GM18870 (cell line): ENCODE measurements around the gene VAPA.

ENCODE experiments used
- ATAC-seq: cut with Tn5 transposase; IDR thresholded peaks from one replicate; pipeline ENCODE4 v1.9.1; 2021; ENCODE audit warnings: moderate library complexity; ENCODE audit not compliant: unreplicated experiment

Gene VAPA

GRCh38 chr18:9913526-9914333 is at the start of gene VAPA:
TSS of gene VAPA (plus strand) at chr18:9914016. CDS start at chr18:9914257, 241 bp downstream.
- peak; percentile 87 for ATAC-seq

DNA sequence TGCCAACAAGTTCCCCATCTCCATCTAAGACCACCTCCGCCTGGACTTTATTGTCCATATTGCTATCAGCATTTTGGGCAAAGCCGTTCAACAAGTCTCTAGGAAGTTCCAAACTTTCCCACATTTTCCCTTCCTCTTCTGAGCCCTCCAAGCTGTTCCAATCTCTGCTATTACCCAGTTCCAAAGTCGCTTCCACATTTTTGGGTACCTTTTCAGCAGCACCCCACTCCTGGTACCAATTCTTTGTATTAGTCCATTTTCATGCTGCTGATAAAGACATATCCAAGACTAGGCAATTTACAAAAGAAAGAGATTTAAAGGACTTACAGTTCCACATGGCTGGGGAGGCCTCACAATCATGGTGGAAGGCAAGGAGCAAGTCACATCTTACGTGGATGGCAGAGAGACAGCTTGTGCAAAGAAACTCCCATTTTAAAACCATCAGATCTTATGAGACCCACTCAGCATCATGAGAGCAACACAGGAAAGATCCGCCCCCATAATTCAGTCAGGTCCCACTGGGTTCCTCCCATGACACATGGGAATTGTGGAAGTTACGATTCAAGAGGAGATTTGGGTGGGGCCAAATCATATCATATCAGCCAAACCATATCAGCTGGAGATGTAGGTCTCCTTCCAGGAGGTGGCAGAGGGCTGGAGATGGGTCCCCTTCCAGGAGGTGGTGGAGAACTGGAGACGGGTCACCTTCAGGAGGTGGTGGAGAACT is 47.9 kb upstream of the VAPA start:
- ATAC-seq: no peak

DNA sequence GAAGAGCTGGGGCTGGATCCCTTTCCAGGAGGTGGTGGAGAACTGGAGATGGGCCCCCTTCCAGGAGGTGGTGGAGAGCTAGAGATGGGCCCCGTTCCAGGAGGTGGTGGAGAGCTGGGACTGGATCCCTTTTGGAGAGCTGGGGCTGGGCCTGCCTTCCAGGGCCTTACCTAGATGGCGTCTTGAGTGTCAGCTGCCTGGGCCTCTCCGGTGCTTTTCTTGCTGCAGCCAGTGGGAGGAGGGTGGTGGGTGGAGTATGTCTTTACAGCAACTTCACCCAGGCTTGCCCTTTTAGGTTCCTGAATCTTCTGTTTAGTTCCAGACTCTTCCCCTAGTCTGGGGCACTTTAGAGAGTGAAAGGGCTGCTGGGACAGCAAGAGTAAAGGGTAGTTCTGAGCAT is 47.2 kb upstream of the VAPA start:
- no peak for ATAC-seq

GRCh38 chr18:9867071-9867594 is 46.7 kb upstream of the VAPA start:
- no peak for ATAC-seq

DNA sequence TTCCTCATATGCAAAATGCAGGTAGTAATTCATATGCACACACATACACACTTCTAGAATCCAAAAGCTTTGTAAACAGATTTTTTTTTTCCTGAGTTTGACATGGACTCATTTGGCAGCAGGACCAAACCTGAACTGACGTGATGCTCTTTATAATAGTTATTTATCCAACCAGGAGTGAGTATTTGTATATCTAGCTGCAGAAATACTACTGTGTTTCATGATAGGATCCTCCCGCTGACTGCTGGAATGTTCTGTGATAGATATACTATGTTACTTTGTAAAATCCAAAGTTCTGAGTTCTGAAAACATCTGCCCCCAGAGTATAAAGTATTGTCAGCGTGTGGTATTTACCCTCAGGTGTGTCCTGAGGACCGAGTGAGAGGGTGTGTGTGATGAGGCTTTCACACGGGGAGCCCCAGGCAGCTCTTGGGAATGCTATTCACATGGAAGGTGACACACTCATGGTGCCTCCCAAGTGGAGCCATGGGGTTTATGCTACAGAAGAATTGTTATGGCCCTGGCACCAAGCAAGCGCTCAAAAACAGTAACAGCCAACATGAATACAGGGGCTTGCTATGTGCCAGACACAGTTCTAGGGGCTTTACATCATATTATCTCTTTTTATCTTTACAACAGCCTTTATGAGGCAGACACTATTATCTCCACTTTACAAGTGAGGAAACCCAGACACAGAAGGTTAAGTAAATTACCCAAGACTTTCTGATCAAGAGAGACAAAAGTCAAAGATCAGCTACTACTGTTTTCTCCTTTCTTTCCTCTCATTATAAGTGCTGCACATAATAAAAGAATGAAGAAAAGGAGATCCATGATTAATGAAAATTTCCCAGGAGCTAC is 44.7 kb upstream of the VAPA start:
- ATAC-seq: no peak

GRCh38 chr18:9869715-9870430 is 43.9 kb upstream of the VAPA start:
- ATAC-seq: no peak

DNA sequence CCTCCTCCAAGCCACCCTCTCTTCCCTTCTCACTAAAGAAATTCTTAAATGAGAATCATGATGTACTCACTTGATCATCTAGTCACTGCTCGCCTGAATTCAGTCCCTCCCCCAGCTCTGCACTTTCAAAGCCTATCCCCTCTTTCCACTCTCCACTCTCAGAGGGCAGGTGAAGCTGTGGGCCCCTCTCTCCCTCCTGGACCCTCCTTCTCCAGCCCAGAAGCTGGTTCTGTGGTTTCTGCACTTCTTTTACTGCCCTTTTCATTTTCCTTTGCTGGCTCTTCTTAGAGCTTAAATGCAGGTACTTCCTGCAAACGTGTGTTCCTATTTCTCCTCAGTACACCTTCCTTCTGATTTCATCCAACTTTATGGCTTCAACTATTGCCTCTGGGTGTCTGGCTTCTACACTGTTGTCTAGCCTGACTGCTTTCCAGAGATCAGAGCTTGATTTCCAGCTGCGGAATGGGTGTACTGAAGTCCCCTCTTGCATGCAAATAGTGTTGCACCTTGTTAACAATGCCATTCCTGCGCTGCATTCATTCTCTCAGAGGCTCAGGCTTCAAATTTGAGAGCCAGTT is 43.3 kb upstream of the VAPA start:
- ATAC-seq: no peak

DNA sequence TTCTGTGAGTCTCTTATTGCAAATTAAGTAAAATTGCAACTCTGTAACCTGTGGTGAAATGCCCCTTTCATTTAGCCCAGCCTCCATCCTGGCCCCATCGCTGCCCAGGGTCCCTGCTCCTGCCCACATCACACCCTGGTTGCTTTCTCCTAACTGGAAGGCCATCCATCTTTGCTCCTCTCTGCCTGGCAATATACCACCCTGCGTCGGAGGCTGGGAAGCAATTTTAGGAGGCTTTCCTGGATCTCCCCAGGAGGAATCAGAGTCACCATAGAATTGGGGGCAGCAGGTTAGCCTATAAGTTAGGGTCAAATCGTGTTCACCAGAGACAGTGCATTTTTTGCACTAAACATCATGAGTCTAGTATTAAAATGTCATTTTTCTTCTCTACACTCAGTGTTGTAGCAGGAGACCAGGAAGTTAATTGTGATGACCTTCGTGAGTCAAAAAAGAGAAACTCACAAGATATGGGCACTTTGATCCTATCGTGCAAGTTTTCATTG is 42.5 kb upstream of the VAPA start:
- no peak for ATAC-seq

DNA sequence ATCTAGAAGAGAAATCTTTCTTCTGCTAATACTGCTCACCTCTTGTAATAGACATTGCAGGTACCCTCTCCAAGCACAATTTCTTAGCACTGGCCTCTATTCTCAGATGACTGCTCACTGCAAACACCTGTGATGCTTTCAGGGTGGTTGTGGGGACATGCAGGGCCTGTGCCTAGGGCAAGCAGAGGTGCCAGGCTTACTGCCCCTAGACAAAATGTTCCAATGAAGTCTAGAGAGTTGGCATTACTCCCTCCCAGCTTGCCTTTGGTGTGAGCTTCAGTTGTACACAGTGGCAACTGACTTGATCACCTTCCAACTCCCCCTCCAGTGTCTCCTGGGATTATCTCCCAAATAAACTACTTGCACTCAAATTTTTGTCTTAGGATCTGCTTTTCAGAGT is 41.0 kb upstream of the VAPA start:
- no peak for ATAC-seq

- ATAC-seq: no peak
Measured at GRCh38 chr18:9874728-9875127, 39.1 kb upstream of the VAPA start.

DNA sequence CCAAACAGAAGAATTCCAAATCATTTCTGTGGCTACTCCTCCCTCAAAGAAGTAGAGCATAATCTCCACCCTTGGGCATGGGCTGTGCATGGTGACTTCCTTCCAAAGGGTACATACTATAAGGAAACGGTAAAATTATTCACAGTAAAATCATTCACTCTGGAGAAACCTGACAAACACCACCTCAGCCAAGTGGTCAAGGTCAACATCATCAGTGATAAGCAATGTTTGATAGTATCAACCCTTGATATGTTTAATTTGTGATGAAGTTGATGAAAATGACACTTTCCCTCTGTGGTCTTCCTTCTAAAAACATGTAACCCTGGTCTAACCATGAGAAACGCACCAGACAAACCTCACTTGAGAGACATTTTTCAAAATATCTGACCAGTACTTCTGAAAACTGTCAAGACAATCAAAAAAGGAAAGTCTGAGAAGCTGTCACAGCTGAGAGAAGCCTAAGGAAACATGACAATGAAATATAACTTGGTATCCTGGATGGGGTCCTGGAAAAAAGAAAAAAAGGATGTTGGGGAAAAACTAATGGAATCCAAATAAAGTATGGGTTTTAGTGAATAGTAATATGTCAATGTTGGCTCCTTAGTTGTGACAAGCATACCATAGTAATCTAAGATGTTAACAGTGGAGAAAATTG is 37.5 kb upstream of the VAPA start:
- no peak for ATAC-seq

DNA sequence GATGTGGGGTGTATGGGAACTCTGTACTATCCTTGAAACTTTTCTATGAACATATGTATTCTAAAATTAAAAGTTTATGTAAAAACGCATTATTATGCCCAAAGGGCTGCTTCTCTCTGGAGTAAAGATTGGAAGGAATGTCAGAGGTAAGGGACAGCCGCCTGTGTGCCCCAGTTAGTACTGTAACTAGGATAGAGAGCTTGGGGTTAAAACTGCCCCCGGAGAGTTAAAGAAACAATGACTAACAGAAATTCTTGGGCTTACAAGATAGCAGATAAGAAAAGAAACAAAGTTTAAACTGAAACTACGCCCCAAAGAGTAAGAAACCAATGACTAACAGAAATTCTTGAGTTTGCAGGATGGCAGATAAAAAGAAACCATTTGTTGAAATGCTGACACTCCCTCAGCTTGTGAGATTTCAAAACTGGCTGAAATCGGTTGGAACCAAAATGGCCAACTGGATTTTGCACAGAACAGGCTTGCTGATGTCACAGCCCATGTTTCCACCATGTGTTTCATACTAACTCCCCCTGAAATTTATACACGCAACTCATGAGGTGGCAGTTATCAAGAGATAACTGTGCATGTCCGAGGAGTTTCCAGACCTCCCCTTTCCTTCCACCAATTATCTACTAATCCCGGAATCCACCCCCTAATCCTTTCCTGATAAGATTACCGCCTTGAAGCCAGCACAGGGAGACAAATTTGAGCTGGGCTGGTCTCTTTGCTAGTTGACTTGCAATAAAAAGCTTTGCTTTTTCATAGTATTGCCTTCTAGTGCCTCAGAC is 36.8 kb upstream of the VAPA start:
- ATAC-seq: no peak

- ATAC-seq: no peak
Measured at GRCh38 chr18:9877655-9878014, 36.2 kb upstream of the VAPA start.

DNA sequence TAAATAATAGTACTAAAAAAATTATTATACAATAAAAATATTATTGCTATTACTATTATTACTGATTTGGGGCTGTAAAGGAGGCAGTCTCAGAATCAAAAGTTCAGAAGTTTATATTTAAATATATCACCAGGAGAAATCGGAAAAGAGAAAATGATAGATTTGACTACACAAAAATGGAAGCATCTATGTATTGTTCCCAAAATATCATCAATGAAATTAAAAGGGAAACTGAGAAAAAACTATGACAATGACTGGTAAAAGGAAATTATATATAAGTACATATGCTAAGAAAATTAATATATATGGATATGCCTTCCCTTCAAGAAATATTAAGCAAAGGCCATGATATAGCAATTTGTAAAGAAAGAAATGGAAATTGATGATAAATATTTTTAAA is 35.7 kb upstream of the VAPA start:
- ATAC-seq: no peak

DNA sequence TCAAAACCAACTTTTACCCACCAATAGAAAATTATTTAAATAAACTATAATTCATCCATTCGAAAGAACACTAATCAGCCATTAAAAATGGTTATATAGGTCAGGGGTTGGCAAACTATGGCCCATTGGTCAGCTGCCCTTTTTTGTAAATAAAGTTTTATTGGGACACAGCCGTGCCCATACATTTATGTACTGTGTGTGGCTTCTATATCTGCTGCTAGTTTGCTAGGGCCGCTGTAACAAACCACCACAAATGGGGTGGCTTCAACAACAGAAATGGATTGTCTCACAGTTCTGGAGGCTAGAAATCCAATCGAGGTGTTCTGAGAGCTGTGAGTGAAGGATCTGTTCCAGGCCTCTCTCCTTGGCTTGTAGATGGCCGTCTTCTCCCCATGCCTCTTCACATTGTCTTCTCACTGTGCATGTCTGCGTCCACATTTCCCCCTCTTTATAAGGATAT is 35.0 kb upstream of the VAPA start:
- ATAC-seq: no peak

- no peak for ATAC-seq
Measured at GRCh38 chr18:9884090-9884489, 29.7 kb upstream of the VAPA start.

DNA sequence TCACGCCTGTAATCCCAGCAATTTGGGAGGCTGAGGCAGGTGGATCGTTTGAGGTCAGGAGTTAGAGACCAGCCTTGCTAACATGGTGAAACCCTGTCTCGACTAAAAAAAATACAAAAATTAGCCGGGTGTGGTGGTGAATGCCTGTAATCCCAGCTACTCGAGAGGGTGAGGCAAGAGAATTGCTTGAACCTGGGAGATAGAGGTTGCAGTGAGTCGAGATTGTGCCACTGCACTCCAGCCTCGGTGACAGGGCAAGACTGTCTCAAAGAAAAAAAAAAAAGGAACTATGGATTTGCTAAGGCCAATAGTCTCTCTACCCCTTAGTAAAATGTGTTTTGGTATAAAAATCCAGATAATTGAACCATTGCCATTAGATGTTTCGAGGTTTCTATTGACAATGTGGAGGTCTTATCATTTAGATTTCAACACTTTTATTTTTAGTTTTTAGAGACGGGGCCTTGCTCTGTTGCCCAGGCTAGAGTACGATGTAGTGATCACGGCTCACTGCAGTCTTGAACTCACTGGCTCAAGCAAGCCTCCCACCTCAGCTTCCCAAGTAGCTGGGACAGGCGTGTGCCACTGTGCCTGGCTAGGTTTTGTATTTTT is 29.2 kb upstream of the VAPA start:
- ATAC-seq: no peak
